SU-DHL-6 (cell line): ENCODE measurements around the gene JPH3.

Experiments
- CTCF ChIP-seq: fragments of 200-600 bp; sonication (generic); IDR thresholded peaks from one replicate; pipeline ENCODE4 v1.5.1; 2017; ENCODE audit warnings: antibody characterized with exemption, mild to moderate bottlenecking, low read length, moderate library complexity; ENCODE audit not compliant: insufficient read depth, poor library complexity, severe bottlenecking
- EZH2phosphoT487 ChIP-seq: fragments of 200-600 bp; sonication (generic), shearing (Covaris generic); conservative IDR thresholded peaks from 2 replicates; pipeline ENCODE4 v1.6.1; 2018; ENCODE audit warnings: mild to moderate bottlenecking, antibody characterized with exemption, low read length, moderate library complexity, mixed read lengths

- TF ChIP-seq CTCF (no peak), EZH2phosphoT487 (no peak)
Observed at GRCh38 chr16:87671221-87671620, 68.9 kb downstream of the JPH3 start.
